Esophagus (tissue), 2 donors: ENCODE data around the gene FRMD3. TPM values are rescaled to one million over a fixed set of nuclear protein-coding genes. Genes with fewer than 3 reads are reported as not detected.

Experiments
- H3K27ac ChIP-seq, 2 donors: one replicate each; pipeline ENCODE4 v1.5.1; 2013; ENCODE audit warnings: low read depth in 2 of 2, mild to moderate bottlenecking in 2 of 2, inconsistent platforms in 1 of 2, low read length in 1 of 2, moderate library complexity in 1 of 2
- H3K27me3 ChIP-seq, 2 donors: one replicate each; pipeline ENCODE4 v1.6.1; 2013; ENCODE audit warnings: low read length in 2 of 2, control low read depth in 1 of 2, mild to moderate bottlenecking in 1 of 2; ENCODE audit not compliant: insufficient read depth in 2 of 2, control insufficient read depth in 1 of 2
- H3K36me3 ChIP-seq, 2 donors: one replicate each; pipeline ENCODE4 v1.6.1; 2013; ENCODE audit warnings: low read length in 1 of 2; ENCODE audit not compliant: control insufficient read depth in 2 of 2, insufficient read depth in 2 of 2
- H3K4me1 ChIP-seq, 2 donors: one replicate each; pipeline ENCODE4 v1.6.1; 2013; ENCODE audit warnings: low read length in 1 of 2; ENCODE audit not compliant: control insufficient read depth in 2 of 2, insufficient read depth in 2 of 2
- H3K4me3 ChIP-seq, 2 donors: one replicate each; pipeline ENCODE4 v1.5.1; 2013; ENCODE audit warnings: low read length in 2 of 2, mild to moderate bottlenecking in 2 of 2, low read depth in 1 of 2, moderate library complexity in 1 of 2
- H3K9me3 ChIP-seq, 2 donors: one replicate each; pipeline ENCODE4 v1.6.1; 2013; ENCODE audit warnings: mild to moderate bottlenecking in 2 of 2, low read depth in 1 of 2, low read length in 1 of 2, moderate library complexity in 1 of 2; ENCODE audit not compliant: control insufficient read depth in 2 of 2, insufficient read depth in 1 of 2
- WGBS, 2 donors: extraction: QIAGEN DNeasy Blood & Tissue Kit; methylation state at CpG; one replicate each; pipeline ENCODE4 v1.1.7; 2013; 5-methylcytosine and 5-hydroxymethylcytosine counted together
- polyA plus RNA-seq, 2 donors: library from polyadenylated mRNA; stranded (reverse); fragments of 200-250 nt; gene quantifications; one replicate each; pipeline ENCODE4 v1.2.3, GENCODE V29; 2013
- donor health status: healthy with polysubstance abuse.
- donor health status: Bipolar disorder and iron deficiency.

FRMD3 gene
- polyA plus RNA-seq, 2 donors = 0.20 to 0.26 TPM

- no peaks in the 10 kb centered on the region for H3K4me1 ChIP-seq
- no peak overlapping the region for H3K27ac ChIP-seq
- H3K9me3 ChIP-seq = no peaks in the 10 kb centered on the region
- WGBS, 2 donors = 97 to 99% methylated on average over 8 of the region's 8 CpGs
- no peak overlapping the region for H3K4me3 ChIP-seq
- no peaks in the 10 kb centered on the region for H3K27me3 ChIP-seq
- H3K36me3 ChIP-seq = no peaks in the 10 kb centered on the region
Observed at GRCh38 chr9:83330207-83331196, 207.7 kb downstream of the FRMD3 start.

- Histone ChIP-seq H3K27ac (no peak overlapping the region), H3K9me3 (peaks cover 0 to 2% of the 10 kb centered on the region in 2 donors), H3K4me1 (no peaks in the 10 kb centered on the region), H3K27me3 (no peaks in the 10 kb centered on the region), H3K4me3 (no peak overlapping the region), H3K36me3 (no peaks in the 10 kb centered on the region)
- 67 to 72% methylated on average over 6 of the region's 6 CpGs for WGBS, 2 donors
Observed at GRCh38 chr9:83327750-83328622, 210.2 kb downstream of the FRMD3 start.

GRCh38 chr9:83327323-83327722, 210.9 kb downstream of the FRMD3 start:
- 57 to 69% methylated on average over 3 of the region's 3 CpGs for WGBS, 2 donors
- Histone ChIP-seq H3K4me1 (no peaks in the 10 kb centered on the region), H3K9me3 (peaks cover 0 to 2% of the 10 kb centered on the region in 2 donors), H3K27ac (no peak overlapping the region), H3K27me3 (no peaks in the 10 kb centered on the region), H3K36me3 (no peaks in the 10 kb centered on the region), H3K4me3 (no peak overlapping the region)

- no peaks in the 10 kb centered on the region for H3K36me3 ChIP-seq
- H3K4me3 ChIP-seq = no peak overlapping the region
- H3K4me1 ChIP-seq = no peaks in the 10 kb centered on the region
- H3K27ac ChIP-seq = no peak overlapping the region
- peaks cover 0 to 2% of the 10 kb centered on the region in 2 donors for H3K9me3 ChIP-seq
- H3K27me3 ChIP-seq = no peaks in the 10 kb centered on the region
- 95 to 96% methylated on average over 3 of the region's 3 CpGs for WGBS, 2 donors
Observed at GRCh38 chr9:83323148-83323547, 215.1 kb downstream of the FRMD3 start.

- Histone ChIP-seq H3K4me3 (no peak overlapping the region), H3K4me1 (no peaks in the 10 kb centered on the region), H3K36me3 (no peaks in the 10 kb centered on the region), H3K27me3 (no peaks in the 10 kb centered on the region), H3K27ac (no peak overlapping the region), H3K9me3 (peaks cover 0 to 2% of the 10 kb centered on the region in 2 donors)
- 89 to 97% methylated on average over 1 of the region's 1 CpG for WGBS, 2 donors
Observed at GRCh38 chr9:83322438-83322837, 215.8 kb downstream of the FRMD3 start.

- WGBS, 2 donors = 30 to 51% methylated on average over 2 of the region's 2 CpGs
- no peak overlapping the region for H3K27ac ChIP-seq
Observed at GRCh38 chr9:83317244-83317643, 221.0 kb downstream of the FRMD3 start.

GRCh38 chr9:83315649-83316048, 222.6 kb downstream of the FRMD3 start:
- Histone ChIP-seq H3K36me3 (no peaks in the 10 kb centered on the region), H3K27ac (no peak overlapping the region), H3K27me3 (no peaks in the 10 kb centered on the region), H3K4me3 (no peak overlapping the region), H3K9me3 (no peaks in the 10 kb centered on the region), H3K4me1 (no peaks in the 10 kb centered on the region)
- 96 to 97% methylated on average over 4 of the region's 4 CpGs for WGBS, 2 donors

More at GRCh38 chr9:83317244-83317643, 221.0 kb downstream of the FRMD3 start:
- Histone ChIP-seq H3K9me3 (no peaks in the 10 kb centered on the region), H3K27me3 (no peaks in the 10 kb centered on the region), H3K4me3 (no peak overlapping the region), H3K36me3 (no peaks in the 10 kb centered on the region), H3K4me1 (no peaks in the 10 kb centered on the region)

GRCh38 chr9:83313781-83314180, 224.4 kb downstream of the FRMD3 start:
- 81 to 90% methylated on average over 6 of the region's 6 CpGs for WGBS, 2 donors
- no peaks in the 10 kb centered on the region for H3K4me1 ChIP-seq

GRCh38 chr9:83312537-83312936, 225.7 kb downstream of the FRMD3 start:
- Histone ChIP-seq H3K36me3 (no peaks in the 10 kb centered on the region), H3K4me1 (no peaks in the 10 kb centered on the region), H3K27me3 (no peaks in the 10 kb centered on the region), H3K27ac (no peak overlapping the region), H3K4me3 (no peak overlapping the region), H3K9me3 (no peaks in the 10 kb centered on the region)
- 71 to 76% methylated on average over 11 of the region's 11 CpGs for WGBS, 2 donors

More at GRCh38 chr9:83313781-83314180, 224.4 kb downstream of the FRMD3 start:
- Histone ChIP-seq H3K36me3 (no peaks in the 10 kb centered on the region), H3K4me3 (no peak overlapping the region), H3K27me3 (no peaks in the 10 kb centered on the region), H3K9me3 (no peaks in the 10 kb centered on the region), H3K27ac (no peak overlapping the region)
